ENCODE measurements around the gene ESPN. TPM values are rescaled to one million over a fixed set of nuclear protein-coding genes. Genes with fewer than 3 reads are reported as not detected.

ESPN gene
- total RNA-seq, 1 donor: 0.52 TPM

DNA sequence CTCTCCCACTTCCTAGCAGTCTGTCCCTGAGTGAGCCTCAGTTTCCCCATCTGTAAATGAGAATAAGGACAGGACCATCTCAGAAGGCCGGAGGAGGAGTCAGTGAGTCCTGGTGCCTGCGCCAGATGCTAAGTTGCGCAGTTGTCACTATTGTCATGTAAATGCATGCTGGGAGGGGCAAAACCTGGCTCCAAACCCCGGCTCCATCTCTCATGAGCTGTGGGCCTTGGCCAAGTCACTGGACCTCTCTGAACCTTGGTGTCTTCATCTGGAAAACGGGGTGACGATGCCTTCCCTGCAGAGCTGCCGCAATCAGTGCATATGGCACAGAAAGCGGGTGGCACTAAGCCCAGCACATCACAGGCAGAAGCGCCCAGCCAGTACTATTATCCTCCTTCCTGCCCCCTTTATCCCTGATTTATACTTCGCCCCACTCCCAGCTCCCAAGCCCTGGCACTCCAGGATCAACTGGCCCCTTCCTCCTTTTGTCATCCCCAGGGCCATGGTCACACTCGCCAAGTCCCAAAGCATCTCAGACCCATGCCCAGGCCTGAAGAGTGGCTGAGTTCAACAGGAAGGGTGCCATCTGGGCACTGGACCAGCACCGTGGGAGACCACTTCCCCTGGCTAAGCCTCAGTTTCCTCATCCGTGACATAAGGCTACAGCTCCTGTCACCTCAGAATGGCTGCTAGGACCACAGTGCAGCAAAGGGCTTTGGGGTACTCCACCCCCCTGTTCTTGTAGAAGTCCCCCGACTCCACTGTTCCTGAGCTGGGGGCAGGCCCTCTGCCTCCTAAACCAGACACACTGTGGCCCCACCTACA is 71.2 kb downstream of the ESPN start:
- Histone ChIP-seq H3K27me3 (ENCODE audit: insufficient read depth, low read length) (peaks cover 4% of the 10 kb centered on the region), H3K4me3 (ENCODE audit: low read length) (no peak overlapping the region), H3K4me1 (ENCODE audit: insufficient read depth, low read length) (peaks cover 5% of the 10 kb centered on the region), H3K9me3 (ENCODE audit: low read depth, low read length) (no peaks in the 10 kb centered on the region)

DNA sequence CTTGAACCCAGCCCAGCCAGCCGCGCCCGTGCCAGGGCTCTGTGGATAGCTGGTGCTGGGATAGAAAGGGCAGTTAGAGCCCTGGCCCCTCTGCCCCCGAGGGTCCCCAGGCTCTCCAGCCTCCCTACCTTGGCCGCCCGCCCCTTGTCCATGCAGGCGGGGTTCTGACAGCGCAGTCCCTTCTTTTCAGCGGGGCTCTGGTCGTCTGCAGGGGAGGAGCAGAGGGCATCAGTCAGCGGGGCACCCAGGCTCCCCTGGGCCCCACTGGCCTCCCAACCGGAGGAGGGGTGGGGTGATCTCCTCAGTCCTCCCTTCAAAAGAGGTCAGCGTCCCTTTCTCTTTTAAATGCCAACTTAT is 71.8 kb downstream of the ESPN start:
- Histone ChIP-seq H3K27me3 (ENCODE audit: insufficient read depth, low read length) (peaks cover 4% of the 10 kb centered on the region), H3K4me3 (ENCODE audit: low read length) (no peak overlapping the region), H3K4me1 (ENCODE audit: insufficient read depth, low read length) (no peaks in the 10 kb centered on the region), H3K9me3 (ENCODE audit: low read depth, low read length) (no peaks in the 10 kb centered on the region)

DNA sequence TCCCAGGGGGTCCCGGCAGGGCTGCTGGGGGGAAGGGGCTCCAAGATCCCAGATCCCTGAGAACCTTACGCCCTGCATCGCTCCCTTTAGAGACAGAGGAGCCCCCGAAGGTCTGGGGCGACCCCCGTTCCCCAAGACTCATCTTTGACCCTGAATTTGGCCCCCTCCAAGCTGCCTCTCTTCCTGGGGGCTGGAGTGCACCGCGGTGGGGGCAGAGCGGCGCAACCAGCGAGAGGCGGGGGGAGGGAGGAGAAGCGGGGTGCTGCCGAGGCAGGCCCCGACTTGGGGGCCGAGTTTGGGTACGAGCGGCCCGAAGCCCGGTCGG is 72.3 kb downstream of the ESPN start:
- no peaks in the 10 kb centered on the region for H3K9me3 ChIP-seq (ENCODE audit: low read depth, low read length)
- H3K27me3 ChIP-seq (ENCODE audit: insufficient read depth, low read length): peaks cover 4% of the 10 kb centered on the region
- no peaks in the 10 kb centered on the region for H3K4me1 ChIP-seq (ENCODE audit: insufficient read depth, low read length)
- H3K4me3 ChIP-seq (ENCODE audit: low read length): no peak overlapping the region

DNA sequence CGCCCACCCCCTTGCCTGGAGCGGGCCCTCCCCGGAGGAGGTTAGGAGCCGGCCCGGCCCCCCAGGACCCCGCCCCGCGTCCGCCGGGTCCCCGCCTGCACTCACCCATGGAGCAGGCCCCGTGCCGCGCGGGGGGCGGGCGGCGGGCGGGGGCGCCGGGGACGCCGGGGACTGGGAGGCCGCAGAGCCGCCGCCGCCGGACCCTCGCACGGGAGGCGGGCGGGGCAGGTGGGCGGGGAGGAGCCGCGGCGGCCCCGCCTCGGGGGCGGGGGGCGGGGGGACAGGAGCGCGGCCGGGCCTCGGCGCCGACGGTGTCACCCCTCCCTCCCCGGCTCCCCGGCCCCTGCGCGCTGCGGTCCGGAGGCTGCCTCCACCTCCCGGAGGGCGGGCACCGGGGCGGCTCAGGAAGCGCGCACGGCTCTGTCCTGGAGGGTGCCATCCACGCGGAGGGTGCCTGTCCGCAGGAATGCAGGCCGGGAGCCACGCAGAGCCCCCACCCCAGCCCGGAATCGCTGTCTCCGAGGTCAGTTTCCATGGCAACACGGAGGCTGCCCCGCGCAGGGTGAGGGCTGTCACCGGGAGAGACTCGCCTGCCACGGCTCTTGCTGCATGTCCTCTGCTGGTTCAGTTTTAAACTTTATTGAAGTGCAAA is 72.8 kb downstream of the ESPN start:
- peaks cover 4% of the 10 kb centered on the region for H3K27me3 ChIP-seq (ENCODE audit: insufficient read depth, low read length)
- H3K4me3 ChIP-seq (ENCODE audit: low read length): peak overlapping the region; percentile 22
- H3K9me3 ChIP-seq (ENCODE audit: low read depth, low read length): no peaks in the 10 kb centered on the region
- no peaks in the 10 kb centered on the region for H3K4me1 ChIP-seq (ENCODE audit: insufficient read depth, low read length)

DNA sequence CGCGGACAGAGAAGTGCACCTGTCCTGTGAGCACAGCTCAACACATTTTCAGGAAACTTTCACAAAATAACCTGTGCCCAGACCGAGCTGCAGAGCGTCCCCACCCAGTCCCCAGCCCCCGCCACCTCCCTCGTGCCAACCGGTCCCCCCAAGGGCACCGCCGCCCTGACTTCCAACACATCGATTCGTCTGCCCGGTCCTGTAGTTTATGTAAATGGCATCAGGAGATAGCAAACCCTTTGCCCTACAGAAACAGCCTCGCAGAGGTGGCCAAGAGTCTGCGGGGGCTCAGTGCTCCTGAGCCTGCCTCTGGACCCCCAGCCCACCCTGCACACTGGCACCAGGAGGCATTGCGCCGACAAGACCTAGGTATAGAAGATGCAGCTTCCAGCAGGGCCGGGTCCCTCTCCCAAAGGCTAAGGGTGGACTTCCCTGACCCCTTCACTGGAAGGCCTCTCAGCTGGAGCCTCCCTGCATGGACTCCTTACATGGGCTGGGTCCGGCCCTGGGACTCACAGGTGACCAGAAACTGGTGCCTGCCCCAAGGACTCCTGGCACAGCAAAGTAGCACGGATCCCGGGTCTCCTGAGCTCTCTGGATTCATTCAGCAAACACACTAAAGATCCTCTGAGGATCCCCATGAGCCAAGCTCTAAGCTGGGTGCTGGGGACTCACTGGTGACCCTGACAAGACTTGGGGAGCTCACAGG is 73.4 kb downstream of the ESPN start:
- H3K4me3 ChIP-seq (ENCODE audit: low read length): peak overlapping the region; percentile 22
- H3K27me3 ChIP-seq (ENCODE audit: insufficient read depth, low read length): peaks cover 4% of the 10 kb centered on the region
- no peaks in the 10 kb centered on the region for H3K9me3 ChIP-seq (ENCODE audit: low read depth, low read length)
- no peaks in the 10 kb centered on the region for H3K4me1 ChIP-seq (ENCODE audit: insufficient read depth, low read length)

DNA sequence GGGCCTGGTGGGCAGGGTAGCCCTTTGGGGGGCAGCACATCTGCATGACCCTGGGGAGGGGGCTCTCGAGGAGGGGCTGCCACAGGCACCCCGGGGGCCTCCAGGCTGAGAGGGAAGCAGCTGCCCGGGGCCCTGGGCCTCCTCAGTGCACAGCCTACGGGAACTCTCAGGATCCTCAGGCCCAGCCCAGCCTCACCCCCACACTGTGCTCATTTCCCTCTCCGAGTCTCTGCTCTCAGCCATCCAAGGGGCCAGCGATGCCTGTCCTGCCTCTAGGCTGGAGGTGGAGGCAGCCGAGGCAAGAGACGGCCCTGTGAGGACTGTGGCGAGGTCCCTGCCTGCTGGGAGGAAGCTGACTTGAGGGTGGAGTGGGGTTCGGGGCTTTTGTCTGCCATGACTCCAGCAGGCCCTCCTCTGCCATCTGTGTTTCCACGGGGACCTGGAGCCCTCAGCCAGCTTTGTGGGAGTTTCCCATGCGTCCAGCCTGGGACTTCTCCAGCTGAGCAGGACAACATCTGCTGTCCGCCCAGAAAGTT is 74.1 kb downstream of the ESPN start:
- Histone ChIP-seq H3K9me3 (ENCODE audit: low read depth, low read length) (no peaks in the 10 kb centered on the region), H3K4me3 (ENCODE audit: low read length) (no peak overlapping the region), H3K4me1 (ENCODE audit: insufficient read depth, low read length) (no peaks in the 10 kb centered on the region), H3K27me3 (ENCODE audit: insufficient read depth, low read length) (peaks cover 4% of the 10 kb centered on the region)

DNA sequence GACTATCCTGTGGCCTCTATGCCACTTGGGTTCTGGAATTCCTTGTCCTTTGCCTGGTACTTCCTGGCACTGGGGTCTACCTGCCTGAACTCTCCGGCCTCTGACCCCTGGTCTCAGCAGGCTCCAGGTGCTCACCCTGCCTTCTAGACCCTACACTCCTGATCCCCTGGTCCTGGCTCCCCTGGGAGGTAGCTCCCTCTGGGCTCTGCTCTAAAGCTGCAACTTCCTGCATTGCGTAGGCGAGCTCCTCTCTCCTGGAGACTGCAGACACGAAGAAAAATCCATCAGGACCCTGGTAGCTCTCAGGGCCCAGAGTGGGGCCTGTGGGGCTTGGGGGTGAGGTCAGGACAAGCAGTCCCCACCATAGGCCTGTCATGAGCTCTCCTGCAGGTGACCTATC is 74.7 kb downstream of the ESPN start:
- Histone ChIP-seq H3K4me3 (ENCODE audit: low read length) (no peak overlapping the region), H3K27me3 (ENCODE audit: insufficient read depth, low read length) (peaks cover 4% of the 10 kb centered on the region), H3K4me1 (ENCODE audit: insufficient read depth, low read length) (no peaks in the 10 kb centered on the region), H3K9me3 (ENCODE audit: low read depth, low read length) (no peaks in the 10 kb centered on the region)

DNA sequence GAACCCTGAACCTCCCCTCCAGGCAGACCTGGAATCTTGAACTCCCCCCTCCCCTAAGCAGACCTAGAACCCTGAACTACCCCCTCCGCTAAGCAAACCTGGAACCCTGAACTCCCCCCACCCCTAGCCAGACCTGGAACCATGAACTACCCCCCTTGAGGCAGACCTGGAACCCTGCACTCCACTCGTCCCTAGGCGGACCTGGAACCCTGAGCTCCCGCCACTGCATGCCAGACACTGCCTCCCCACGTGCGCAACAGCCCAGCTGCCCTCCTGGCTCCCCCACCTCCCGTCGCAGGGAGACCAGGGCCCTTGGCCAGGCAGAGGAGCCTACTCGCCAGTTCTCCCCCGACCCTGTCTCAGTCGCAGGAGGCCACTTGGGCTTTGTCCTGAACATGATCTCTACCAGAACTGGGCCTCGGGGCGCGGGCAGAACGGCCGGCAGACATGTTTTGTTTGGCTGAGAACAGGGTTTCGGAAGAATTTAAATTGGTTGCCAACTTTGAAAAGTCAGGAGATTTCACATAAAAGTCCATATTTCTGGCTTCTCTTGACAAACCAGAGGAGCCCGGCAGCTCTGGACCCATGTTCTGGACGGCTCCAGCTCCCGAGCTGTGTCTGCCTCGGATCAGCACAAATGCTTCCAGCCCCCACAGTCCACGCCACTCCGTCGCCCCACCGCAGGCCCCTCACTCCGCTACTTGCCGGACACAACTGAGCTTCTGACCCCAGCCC is 76.1 kb downstream of the ESPN start:
- H3K9me3 ChIP-seq (ENCODE audit: low read depth, low read length): no peaks in the 10 kb centered on the region
- H3K4me1 ChIP-seq (ENCODE audit: insufficient read depth, low read length): no peaks in the 10 kb centered on the region
- no peak overlapping the region for H3K4me3 ChIP-seq (ENCODE audit: low read length)
- peaks cover 4% of the 10 kb centered on the region for H3K27me3 ChIP-seq (ENCODE audit: insufficient read depth, low read length)

DNA sequence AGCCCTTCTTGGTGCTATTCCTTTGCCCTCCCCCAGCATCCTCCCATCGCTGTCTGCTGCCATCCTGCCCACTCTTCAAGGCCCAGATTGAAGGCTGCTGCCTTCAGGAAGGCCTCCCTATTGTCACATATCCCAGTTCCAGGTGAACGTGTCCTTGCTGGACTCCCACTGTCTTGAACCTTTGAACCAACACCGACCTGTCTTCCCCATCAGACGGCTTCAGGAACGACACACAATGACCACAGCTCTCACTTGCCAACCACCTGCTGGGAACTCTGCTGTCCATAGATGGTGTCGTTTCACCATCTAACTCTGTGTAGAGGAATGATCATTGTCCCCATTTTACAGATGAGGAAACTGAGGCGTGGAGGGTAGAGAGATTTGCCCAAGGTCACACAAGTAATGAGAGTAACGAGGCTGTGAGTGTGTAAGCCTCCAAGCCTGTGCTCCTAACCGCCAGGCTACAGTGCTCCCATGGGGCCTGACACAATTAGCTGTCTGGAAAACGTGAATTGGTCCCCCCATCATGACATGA is 76.8 kb downstream of the ESPN start:
- Histone ChIP-seq H3K27me3 (ENCODE audit: insufficient read depth, low read length) (peaks cover 4% of the 10 kb centered on the region), H3K9me3 (ENCODE audit: low read depth, low read length) (no peaks in the 10 kb centered on the region), H3K4me3 (ENCODE audit: low read length) (no peak overlapping the region), H3K4me1 (ENCODE audit: insufficient read depth, low read length) (no peaks in the 10 kb centered on the region)

DNA sequence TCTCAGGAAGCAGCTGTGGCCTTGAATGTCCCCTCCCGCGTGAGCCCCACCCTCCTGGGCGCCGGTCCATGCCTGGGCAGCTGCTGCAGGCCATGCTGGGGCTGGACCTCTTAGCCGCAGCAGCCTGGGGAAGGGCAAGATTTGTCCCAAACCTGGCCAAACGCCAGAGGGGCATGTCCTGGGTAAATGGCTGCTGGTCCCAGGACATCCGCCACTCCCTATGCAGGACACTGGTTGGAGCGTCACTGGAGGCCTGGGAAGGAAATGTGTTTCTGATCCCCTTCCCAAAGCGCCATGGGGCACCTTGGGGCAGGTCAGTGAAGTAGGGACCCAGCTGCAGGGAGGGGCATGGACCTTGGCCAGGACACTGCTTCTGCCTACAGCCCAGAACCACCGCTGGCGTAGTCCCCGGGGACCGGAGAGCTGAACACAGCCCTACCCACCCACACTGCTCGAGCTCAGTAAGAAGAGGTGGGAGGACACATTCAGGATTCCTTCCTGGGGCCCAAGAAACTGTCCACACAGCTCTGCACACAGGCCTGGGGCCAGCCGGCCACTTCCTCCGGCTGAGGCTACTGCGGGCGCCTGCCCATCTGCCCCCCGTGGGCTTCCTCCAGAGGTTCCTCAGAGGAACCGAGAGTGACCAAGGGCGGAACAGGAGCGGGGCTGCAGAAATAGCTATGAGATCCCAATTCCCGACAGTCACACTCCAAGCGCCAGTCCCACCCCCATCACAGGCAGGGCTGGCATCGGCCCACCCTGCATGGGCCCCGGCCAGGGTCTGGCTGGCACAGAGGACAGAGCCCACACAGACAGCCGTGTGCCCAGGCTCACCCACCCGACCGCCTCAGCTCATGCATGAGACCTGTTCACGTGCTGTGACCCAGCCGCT is 77.7 kb downstream of the ESPN start:
- Histone ChIP-seq H3K4me3 (ENCODE audit: low read length) (no peak overlapping the region), H3K9me3 (ENCODE audit: low read depth, low read length) (no peaks in the 10 kb centered on the region), H3K4me1 (ENCODE audit: insufficient read depth, low read length) (no peaks in the 10 kb centered on the region), H3K27me3 (ENCODE audit: insufficient read depth, low read length) (peaks cover 4% of the 10 kb centered on the region)

DNA sequence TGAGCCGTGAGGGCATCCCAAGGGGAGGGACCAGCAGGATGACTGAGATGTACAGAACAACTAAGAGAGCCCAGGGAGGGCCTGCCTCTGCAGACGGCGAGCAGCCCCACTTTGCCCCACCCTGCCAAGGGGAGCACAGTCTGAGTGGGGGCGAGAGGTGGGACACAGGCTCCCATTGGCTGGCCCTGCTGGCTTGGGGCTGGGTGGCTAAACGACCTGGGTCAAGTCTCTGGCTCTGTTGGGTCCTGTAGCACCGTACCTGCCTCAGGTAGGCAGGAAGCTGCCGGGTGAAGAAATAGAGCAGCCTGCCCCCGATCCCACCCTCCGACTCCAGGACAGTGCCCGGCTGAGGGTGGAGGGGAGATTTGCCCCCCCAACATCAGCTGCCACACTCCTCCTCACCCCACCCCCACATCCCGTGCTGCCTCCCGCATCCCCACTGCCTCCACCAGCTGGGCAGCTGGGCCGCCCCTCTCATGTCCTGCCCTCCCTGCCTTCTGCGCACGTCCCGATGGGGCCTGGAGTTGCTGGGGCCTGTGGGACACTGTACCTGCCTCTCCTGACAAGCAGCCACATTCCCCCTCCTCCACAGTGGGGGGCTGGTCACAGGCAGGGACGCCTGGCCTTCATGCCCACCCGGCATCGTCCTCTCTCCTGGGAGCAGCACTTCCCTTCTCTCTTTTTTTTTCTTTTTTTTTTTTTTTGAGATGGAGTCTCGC is 79.5 kb downstream of the ESPN start:
- Histone ChIP-seq H3K9me3 (ENCODE audit: low read depth, low read length) (no peaks in the 10 kb centered on the region), H3K4me1 (ENCODE audit: insufficient read depth, low read length) (no peaks in the 10 kb centered on the region), H3K27me3 (ENCODE audit: insufficient read depth, low read length) (no peaks in the 10 kb centered on the region), H3K4me3 (ENCODE audit: low read length) (no peak overlapping the region)

DNA sequence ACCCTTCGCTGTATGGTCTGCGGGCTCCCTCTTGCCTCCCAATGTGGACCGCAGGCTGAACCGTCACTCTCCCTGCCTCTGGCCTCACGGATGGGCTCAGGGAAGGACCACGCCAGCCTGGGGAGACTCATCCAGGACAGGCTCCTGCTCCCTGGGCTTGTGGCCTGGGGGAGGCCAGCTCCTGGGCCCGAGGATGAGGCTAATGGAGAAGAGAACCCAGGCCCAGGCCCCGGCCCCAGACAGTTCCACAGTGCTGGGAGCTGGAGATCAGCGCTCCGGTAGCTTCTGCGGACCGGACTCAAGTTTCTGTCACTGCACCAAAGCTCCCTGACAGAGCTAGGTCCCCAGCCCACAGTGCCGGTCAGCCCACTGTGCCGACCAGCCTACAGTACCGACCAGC is 80.3 kb downstream of the ESPN start:
- Histone ChIP-seq H3K4me3 (ENCODE audit: low read length) (no peak overlapping the region), H3K9me3 (ENCODE audit: low read depth, low read length) (no peaks in the 10 kb centered on the region), H3K4me1 (ENCODE audit: insufficient read depth, low read length) (no peaks in the 10 kb centered on the region), H3K27me3 (ENCODE audit: insufficient read depth, low read length) (no peaks in the 10 kb centered on the region)

DNA sequence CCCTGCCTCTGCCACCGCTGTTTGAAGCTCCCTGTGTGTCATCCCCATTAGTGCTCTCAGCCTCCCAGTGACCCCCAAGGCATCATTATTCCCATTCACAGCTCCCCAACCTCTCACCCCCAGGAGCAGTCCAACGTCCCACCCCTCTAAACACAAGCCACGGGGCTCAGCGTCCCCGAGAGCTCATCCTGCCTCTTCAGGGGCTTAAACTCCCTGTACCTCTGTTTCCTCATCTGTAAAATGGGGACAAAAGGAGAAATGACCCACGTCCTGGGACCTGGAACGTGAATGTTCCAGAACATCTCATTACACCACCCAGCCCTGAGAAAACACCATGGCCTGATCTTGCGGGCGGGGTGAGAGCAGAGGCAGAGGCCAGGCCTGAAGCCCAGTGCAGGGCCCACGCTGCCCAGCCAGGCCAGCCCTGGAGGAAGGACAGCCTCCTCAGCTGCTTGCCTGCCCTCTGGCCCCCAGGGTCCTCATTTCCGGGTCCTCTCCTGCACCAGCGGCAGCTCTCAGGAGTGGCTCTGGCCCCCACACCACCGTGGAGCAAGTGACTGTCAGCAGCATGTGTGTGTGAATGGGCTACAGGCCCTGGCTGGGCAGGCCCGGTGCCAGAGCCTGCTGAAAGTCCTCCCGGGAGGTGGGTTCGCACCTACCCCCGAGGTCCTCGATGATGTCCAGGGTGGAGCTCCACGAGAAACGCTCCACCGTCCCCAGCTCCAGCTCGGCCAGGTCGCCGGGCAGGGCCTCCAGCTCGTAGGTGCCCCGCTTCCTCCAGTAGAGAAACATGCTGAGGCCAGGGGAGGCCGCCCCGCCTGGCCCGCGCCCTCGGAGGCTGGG is 81.0 kb downstream of the ESPN start:
- no peak overlapping the region for H3K4me3 ChIP-seq (ENCODE audit: low read length)
- H3K4me1 ChIP-seq (ENCODE audit: insufficient read depth, low read length): no peaks in the 10 kb centered on the region
- no peaks in the 10 kb centered on the region for H3K27me3 ChIP-seq (ENCODE audit: insufficient read depth, low read length)
- H3K9me3 ChIP-seq (ENCODE audit: low read depth, low read length): no peaks in the 10 kb centered on the region

All from mononuclear cell (primary cell).